HepG2 (cell line): ENCODE measurements around the gene MPP3. TPM values are rescaled to one million over a fixed set of nuclear protein-coding genes. Genes with fewer than 3 reads are reported as not detected.

Experiments
- AGO1 ChIP-seq: fragments of 200-400 bp; formaldehyde crosslinking; IDR thresholded peaks from 2 replicates; pipeline ENCODE4 v1.6.1; 2017; ENCODE audit warnings: mild to moderate bottlenecking, low read depth, low read length, moderate library complexity; ENCODE audit not compliant: poor library complexity, severe bottlenecking
- BHLHE40 ChIP-seq: IDR thresholded peaks from 2 replicates; pipeline ENCODE4 v1.6.1; 2011; ENCODE audit warnings: low read length, improper control_type of control experiment
- HDAC2 ChIP-seq: sonication (generic); formaldehyde crosslinking; IDR thresholded peaks from 2 replicates; pipeline ENCODE4 v1.4.0; 2020; ENCODE audit warnings: missing genetic modification reagents
- HIC2 ChIP-seq: sonication (generic); formaldehyde crosslinking; IDR thresholded peaks from 2 replicates; pipeline ENCODE4 v1.9.0; 2022; ENCODE audit warnings: low read depth, missing genetic modification reagents
- HMGXB4 ChIP-seq, 2 experiments: sonication (generic) in 1 of 2; formaldehyde crosslinking in 1 of 2; IDR thresholded peaks; 2 replicates each; pipeline versions ENCODE4 v1.4.0 to v1.6.1; 2018 to 2020; ENCODE audit warnings: missing genetic modification reagents in 2 of 2, borderline replicate concordance in 1 of 2, low read depth in 1 of 2, mild to moderate bottlenecking in 1 of 2, missing biosample characterization in 1 of 2
- HNRNPLL ChIP-seq: fragments of 200-400 bp; formaldehyde crosslinking; IDR thresholded peaks from 2 replicates; pipeline ENCODE4 v1.6.1; 2017; ENCODE audit warnings: mild to moderate bottlenecking, low read depth, low read length; ENCODE audit not compliant: poor library complexity, severe bottlenecking
- KMT2A ChIP-seq: sonication (generic); formaldehyde crosslinking; IDR thresholded peaks from 2 replicates; pipeline ENCODE4 v1.4.0; 2020; ENCODE audit warnings: missing genetic modification reagents
- NR2F6 ChIP-seq, 2 experiments: IDR thresholded peaks; 2 replicates each; pipeline ENCODE4 v1.6.1; 2016; ENCODE audit warnings: antibody characterized with exemption in 1 of 2, mild to moderate bottlenecking in 1 of 2
- RNF2 ChIP-seq: fragments of 450-650 bp; conservative IDR thresholded peaks from 2 replicates; pipeline ENCODE4 v1.6.1; 2016; ENCODE audit warnings: low read depth
- RNF219 ChIP-seq: sonication (generic); formaldehyde crosslinking; IDR thresholded peaks from 2 replicates; pipeline ENCODE4 v1.5.0; 2020; ENCODE audit warnings: mild to moderate bottlenecking, missing genetic modification reagents
- THRA ChIP-seq: sonication (generic); formaldehyde crosslinking; IDR thresholded peaks from 2 replicates; pipeline ENCODE4 v1.4.0; 2020; ENCODE audit warnings: missing genetic modification reagents, borderline replicate concordance
- ZFP62 ChIP-seq: sonication (generic); formaldehyde crosslinking; IDR thresholded peaks from 2 replicates; pipeline ENCODE4 v1.4.0; 2020; ENCODE audit warnings: missing genetic modification reagents
- ZNF768 ChIP-seq: sonication (generic); formaldehyde crosslinking; IDR thresholded peaks from 2 replicates; pipeline ENCODE4 v1.4.0; 2020; ENCODE audit warnings: missing genetic modification reagents
- polyA plus RNA-seq, 8 experiments: library from polyadenylated mRNA; depleted of rRNA in 3 of 8; stranded (reverse) in 7 of 8; unstranded in 1 of 8; fragments of >200 nt; fragmentation: Illumina TruSeq in 4 of 8; extraction: Trizol in 4 of 8; gene quantifications; 2 replicates each; pipeline versions ENCODE4 v1.2.1 to v1.2.3, GENCODE V29; 2011 to 2016; ENCODE audit warnings: low read depth in 4 of 8, missing spikeins in 1 of 8, mixed read lengths in 1 of 8; ENCODE audit not compliant: insufficient read depth in 1 of 8
- total RNA-seq, 5 experiments: library from RNA; depleted of rRNA; stranded (reverse); fragments of >200 nt; fragmentation: Illumina TruSeq; extraction: Trizol; gene quantifications; 2 replicates each; pipeline ENCODE4 v1.2.3, GENCODE V29; 2016; ENCODE audit warnings: low read depth in 1 of 5
- TF ChIP-seq, protein P1 (sequence below): sonication (generic); formaldehyde crosslinking; IDR thresholded peaks from 2 replicates; pipeline ENCODE4 v1.5.1; 2020; ENCODE audit warnings: mild to moderate bottlenecking, missing genetic modification reagents, moderate library complexity

MPP3 gene
- total and polyA plus RNA-seq, 2 of the 13 experiments (the other 11 are each of a cell fraction or from before 2014, with no cell fraction given): 0.91 to 1.8 TPM

GRCh38 chr17:43878260-43879175 lies 45.6 kb upstream of the MPP3 start (continued):
- TF ChIP-seq HIC2 (peak; percentile 33; the same call in 1 of the 2 replicates), HNRNPLL (peak; percentile 54), AGO1 (peak; percentile 56), NR2F6 (IDR thresholded peaks at IDR 0.05) (no peak), NR2F6 (CRISPR knock-in tag; IDR thresholded peaks at IDR 0.05) (0 out of 2 replicates have a peak, but pooled peaks have one; percentile 17), BHLHE40 (peak; percentile 34; the same call in 1 of the 2 replicates), ZNF768 (CRISPR knock-in tag) (peak; percentile 47; the same call in 1 of the 2 replicates), KMT2A (CRISPR knock-in tag) (no peak), HDAC2 (CRISPR knock-in tag) (0 out of 2 replicates have a peak, but pooled peaks have one; percentile 31), RNF2 (peak; percentile 61; the same call in 1 of the 2 replicates), ZFP62 (CRISPR knock-in tag) (no peak), HMGXB4 (CRISPR knock-in tag; IDR thresholded peaks at IDR 0.05; ENCODE audit: borderline replicate concordance in 1 of 2, low read depth in 1 of 2) (peak; percentile 51 to 71; a peak in 2 of 4 replicates), THRA (CRISPR knock-in tag) (peak; percentile 30; the same call in 1 of the 2 replicates), RNF219 (no peak)
- TF ChIP-seq, protein P1, sequence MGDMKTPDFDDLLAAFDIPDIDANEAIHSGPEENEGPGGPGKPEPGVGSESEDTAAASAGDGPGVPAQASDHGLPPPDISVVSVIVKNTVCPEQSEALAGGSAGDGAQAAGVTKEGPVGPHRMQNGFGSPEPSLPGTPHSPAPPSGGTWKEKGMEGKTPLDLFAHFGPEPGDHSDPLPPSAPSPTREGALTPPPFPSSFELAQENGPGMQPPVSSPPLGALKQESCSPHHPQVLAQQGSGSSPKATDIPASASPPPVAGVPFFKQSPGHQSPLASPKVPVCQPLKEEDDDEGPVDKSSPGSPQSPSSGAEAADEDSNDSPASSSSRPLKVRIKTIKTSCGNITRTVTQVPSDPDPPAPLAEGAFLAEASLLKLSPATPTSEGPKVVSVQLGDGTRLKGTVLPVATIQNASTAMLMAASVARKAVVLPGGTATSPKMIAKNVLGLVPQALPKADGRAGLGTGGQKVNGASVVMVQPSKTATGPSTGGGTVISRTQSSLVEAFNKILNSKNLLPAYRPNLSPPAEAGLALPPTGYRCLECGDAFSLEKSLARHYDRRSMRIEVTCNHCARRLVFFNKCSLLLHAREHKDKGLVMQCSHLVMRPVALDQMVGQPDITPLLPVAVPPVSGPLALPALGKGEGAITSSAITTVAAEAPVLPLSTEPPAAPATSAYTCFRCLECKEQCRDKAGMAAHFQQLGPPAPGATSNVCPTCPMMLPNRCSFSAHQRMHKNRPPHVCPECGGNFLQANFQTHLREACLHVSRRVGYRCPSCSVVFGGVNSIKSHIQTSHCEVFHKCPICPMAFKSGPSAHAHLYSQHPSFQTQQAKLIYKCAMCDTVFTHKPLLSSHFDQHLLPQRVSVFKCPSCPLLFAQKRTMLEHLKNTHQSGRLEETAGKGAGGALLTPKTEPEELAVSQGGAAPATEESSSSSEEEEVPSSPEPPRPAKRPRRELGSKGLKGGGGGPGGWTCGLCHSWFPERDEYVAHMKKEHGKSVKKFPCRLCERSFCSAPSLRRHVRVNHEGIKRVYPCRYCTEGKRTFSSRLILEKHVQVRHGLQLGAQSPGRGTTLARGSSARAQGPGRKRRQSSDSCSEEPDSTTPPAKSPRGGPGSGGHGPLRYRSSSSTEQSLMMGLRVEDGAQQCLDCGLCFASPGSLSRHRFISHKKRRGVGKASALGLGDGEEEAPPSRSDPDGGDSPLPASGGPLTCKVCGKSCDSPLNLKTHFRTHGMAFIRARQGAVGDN (CRISPR knock-in tag): peak; percentile 55; the same call in 1 of the 2 replicates
